ENCODE data around the gene UNCX. TPM values are rescaled to one million over a fixed set of nuclear protein-coding genes. Genes with fewer than 3 reads are reported as not detected.

The UNCX gene
- total and polyA plus RNA-seq, 9 of the 15 experiments (the other 6 are each of a cell fraction or from before 2014, with no cell fraction given), result not detected

DNA sequence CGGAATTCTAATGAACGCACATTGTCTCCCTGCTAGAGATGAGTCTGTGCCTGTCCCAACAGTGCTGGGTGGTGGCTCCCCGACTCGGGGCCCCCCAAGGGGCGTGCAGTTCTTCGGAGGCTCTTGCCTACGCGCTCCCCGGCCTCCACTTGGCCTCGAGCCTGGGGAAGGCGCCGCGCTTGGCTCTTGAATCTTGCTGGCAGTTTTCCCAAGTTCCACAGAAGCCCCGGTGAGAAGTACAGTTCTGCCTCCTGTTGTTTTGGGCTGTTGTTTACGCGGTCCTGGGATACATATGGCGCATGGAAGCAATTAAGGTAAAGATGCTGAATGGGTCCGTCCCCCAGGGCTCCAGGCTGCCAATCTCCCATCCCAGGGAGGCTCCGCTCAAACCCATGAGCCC lies 32.6 kb upstream of the UNCX start:
- no peaks in the 10 kb centered on the region for H3K79me2 ChIP-seq (ENCODE audit: control insufficient read depth, insufficient read depth, low read length)
- ATAC-seq, result no peak
- in situ Hi-C loops (cut with MboI), result no loop called here
- H3K27ac ChIP-seq (ENCODE audit: extremely low read depth, low read depth, low read length), result no peak overlapping the region
- peaks cover 0 to 6% of the 10 kb centered on the region in 2 experiments; a peak in 2 of 5 replicates for H3K4me1 ChIP-seq (replicated peaks in 1 of 2; ENCODE audit: control insufficient read depth in 2 of 2, insufficient read depth in 2 of 2, low read length in 2 of 2)
- no peaks in the 10 kb centered on the region for H3K9me3 ChIP-seq (replicated peaks; ENCODE audit: control insufficient read depth, insufficient read depth, low read depth, low read length)
- ChIA-PET CTCF (ENCODE audit: low intra/inter-chr PET ratio) (no interaction called here), POLR2A (no interaction called here)
- no peak for FAIRE-seq
- intact Hi-C loops (cut with micrococcal nuclease), result no loop called here
- DNase-seq (ENCODE audit: extremely low read depth in 1 of 4, low spot score in 3 of 4), result peak in 1 of 4 experiments; percentile 4
- H3K27me3 ChIP-seq (ENCODE audit: control insufficient read depth in 2 of 2, insufficient read depth in 2 of 2, low read length in 2 of 2), result peaks cover 19 to 50% of the 10 kb centered on the region in 2 experiments
- no peak overlapping the region for H3K4me3 ChIP-seq
- H3K9me1 ChIP-seq (ENCODE audit: control insufficient read depth, insufficient read depth, low read length), result no peaks in the 10 kb centered on the region
- H2AFZ ChIP-seq (ENCODE audit: low read depth, low read length), result no peak overlapping the region
- H3K36me3 ChIP-seq (ENCODE audit: control insufficient read depth, insufficient read depth, low read length), result no peaks in the 10 kb centered on the region
- TF ChIP-seq FOS (IDR thresholded peaks at IDR 0.05; ENCODE audit: extremely low read depth, insufficient read length) (no peak), CREB1 (IDR thresholded peaks at IDR 0.05) (no peak), CREB1 (CRISPR knock-in tag; IDR thresholded peaks at IDR 0.05) (no peak), PML (IDR thresholded peaks at IDR 0.05; ENCODE audit: low read length) (no peak), SMARCA4 (IDR thresholded peaks at IDR 0.05) (no peak), MXI1 (IDR thresholded peaks at IDR 0.05; ENCODE audit: low read depth, low read length) (no peak), ZNF561 (CRISPR knock-in tag; conservative IDR thresholded peaks at IDR 0.05) (no peak)
- TF ChIP-seq, protein P1, sequence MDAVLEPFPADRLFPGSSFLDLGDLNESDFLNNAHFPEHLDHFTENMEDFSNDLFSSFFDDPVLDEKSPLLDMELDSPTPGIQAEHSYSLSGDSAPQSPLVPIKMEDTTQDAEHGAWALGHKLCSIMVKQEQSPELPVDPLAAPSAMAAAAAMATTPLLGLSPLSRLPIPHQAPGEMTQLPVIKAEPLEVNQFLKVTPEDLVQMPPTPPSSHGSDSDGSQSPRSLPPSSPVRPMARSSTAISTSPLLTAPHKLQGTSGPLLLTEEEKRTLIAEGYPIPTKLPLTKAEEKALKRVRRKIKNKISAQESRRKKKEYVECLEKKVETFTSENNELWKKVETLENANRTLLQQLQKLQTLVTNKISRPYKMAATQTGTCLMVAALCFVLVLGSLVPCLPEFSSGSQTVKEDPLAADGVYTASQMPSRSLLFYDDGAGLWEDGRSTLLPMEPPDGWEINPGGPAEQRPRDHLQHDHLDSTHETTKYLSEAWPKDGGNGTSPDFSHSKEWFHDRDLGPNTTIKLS (IDR thresholded peaks at IDR 0.05; ENCODE audit: borderline replicate concordance, low read depth), result no peak
- TF ChIP-seq, protein P2, sequence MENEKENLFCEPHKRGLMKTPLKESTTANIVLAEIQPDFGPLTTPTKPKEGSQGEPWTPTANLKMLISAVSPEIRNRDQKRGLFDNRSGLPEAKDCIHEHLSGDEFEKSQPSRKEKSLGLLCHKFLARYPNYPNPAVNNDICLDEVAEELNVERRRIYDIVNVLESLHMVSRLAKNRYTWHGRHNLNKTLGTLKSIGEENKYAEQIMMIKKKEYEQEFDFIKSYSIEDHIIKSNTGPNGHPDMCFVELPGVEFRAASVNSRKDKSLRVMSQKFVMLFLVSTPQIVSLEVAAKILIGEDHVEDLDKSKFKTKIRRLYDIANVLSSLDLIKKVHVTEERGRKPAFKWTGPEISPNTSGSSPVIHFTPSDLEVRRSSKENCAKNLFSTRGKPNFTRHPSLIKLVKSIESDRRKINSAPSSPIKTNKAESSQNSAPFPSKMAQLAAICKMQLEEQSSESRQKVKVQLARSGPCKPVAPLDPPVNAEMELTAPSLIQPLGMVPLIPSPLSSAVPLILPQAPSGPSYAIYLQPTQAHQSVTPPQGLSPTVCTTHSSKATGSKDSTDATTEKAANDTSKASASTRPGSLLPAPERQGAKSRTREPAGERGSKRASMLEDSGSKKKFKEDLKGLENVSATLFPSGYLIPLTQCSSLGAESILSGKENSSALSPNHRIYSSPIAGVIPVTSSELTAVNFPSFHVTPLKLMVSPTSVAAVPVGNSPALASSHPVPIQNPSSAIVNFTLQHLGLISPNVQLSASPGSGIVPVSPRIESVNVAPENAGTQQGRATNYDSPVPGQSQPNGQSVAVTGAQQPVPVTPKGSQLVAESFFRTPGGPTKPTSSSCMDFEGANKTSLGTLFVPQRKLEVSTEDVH (IDR thresholded peaks at IDR 0.05; ENCODE audit: low read depth, partially characterized antibody), result no peak
- TF ChIP-seq, protein P3, sequence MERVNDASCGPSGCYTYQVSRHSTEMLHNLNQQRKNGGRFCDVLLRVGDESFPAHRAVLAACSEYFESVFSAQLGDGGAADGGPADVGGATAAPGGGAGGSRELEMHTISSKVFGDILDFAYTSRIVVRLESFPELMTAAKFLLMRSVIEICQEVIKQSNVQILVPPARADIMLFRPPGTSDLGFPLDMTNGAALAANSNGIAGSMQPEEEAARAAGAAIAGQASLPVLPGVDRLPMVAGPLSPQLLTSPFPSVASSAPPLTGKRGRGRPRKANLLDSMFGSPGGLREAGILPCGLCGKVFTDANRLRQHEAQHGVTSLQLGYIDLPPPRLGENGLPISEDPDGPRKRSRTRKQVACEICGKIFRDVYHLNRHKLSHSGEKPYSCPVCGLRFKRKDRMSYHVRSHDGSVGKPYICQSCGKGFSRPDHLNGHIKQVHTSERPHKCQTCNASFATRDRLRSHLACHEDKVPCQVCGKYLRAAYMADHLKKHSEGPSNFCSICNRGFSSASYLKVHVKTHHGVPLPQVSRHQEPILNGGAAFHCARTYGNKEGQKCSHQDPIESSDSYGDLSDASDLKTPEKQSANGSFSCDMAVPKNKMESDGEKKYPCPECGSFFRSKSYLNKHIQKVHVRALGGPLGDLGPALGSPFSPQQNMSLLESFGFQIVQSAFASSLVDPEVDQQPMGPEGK (CRISPR knock-in tag; IDR thresholded peaks at IDR 0.05; ENCODE audit: borderline replicate concordance), result no peak
- TF ChIP-seq, protein P4, sequence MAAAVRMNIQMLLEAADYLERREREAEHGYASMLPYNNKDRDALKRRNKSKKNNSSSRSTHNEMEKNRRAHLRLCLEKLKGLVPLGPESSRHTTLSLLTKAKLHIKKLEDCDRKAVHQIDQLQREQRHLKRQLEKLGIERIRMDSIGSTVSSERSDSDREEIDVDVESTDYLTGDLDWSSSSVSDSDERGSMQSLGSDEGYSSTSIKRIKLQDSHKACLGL (CRISPR knock-in tag; IDR thresholded peaks at IDR 0.05; ENCODE audit: borderline replicate concordance, poor library complexity, severe bottlenecking), result no peak
- TF ChIP-seq, protein P5, sequence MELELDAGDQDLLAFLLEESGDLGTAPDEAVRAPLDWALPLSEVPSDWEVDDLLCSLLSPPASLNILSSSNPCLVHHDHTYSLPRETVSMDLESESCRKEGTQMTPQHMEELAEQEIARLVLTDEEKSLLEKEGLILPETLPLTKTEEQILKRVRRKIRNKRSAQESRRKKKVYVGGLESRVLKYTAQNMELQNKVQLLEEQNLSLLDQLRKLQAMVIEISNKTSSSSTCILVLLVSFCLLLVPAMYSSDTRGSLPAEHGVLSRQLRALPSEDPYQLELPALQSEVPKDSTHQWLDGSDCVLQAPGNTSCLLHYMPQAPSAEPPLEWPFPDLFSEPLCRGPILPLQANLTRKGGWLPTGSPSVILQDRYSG (tag; conservative IDR thresholded peaks at IDR 0.05; ENCODE audit: low read depth), result no peak
- TF ChIP-seq, protein P6, sequence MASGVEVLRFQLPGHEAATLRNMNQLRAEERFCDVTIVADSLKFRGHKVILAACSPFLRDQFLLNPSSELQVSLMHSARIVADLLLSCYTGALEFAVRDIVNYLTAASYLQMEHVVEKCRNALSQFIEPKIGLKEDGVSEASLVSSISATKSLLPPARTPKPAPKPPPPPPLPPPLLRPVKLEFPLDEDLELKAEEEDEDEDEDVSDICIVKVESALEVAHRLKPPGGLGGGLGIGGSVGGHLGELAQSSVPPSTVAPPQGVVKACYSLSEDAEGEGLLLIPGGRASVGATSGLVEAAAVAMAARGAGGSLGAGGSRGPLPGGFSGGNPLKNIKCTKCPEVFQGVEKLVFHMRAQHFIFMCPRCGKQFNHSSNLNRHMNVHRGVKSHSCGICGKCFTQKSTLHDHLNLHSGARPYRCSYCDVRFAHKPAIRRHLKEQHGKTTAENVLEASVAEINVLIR (CRISPR knock-in tag; IDR thresholded peaks at IDR 0.05), result no peak
- 3% methylated on average over 19 of the region's 19 CpGs for WGBS (ENCODE audit: insufficient coverage, low coverage, missing lambda C conversion rate)
- no TSS peak for BruUV-seq (replicated peaks)
- no peak overlapping the region for H3K4me2 ChIP-seq (ENCODE audit: insufficient read depth, low read length)
- no peak overlapping the region for H3K9ac ChIP-seq (ENCODE audit: insufficient read depth in 1 of 2, low read depth in 2 of 2, low read length in 2 of 2)
- no peaks in the 10 kb centered on the region for H4K20me1 ChIP-seq (replicated peaks; ENCODE audit: control insufficient read depth, insufficient read depth, low read length)
